HG02884 (cell line): Measurements from ENCODE around the gene ATF7.

Experiments
- ATAC-seq: cut with Tn5 transposase; IDR thresholded peaks from one replicate; pipeline ENCODE4 v1.9.1; 2021; ENCODE audit warnings: mild to moderate bottlenecking, moderate library complexity; ENCODE audit not compliant: unreplicated experiment

The ATF7 gene

GRCh38 chr12:53532021-53532420 lies 94.2 kb downstream of the ATF7 start:
- ATAC-seq, result no peak

DNA sequence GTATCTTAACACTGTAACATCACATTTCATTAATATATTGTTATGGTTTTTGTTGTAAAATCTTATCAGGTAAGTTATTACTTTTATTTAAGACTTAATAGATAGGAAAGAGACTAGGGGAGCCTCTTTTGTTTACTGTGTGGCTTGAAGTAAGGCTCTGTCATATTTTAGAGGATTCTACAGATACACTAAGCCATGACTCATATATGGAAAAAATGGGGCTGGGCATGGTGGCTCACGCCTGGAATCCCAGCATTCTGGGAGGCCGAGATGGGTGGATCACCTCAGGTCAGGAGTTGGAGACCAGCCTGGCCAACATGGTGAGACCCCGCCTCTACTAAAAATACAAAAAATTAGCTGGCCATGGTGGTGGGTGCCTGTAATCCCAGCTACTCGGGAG lies 95.3 kb downstream of the ATF7 start:
- ATAC-seq, result no peak

GRCh38 chr12:53530061-53530460 lies 96.1 kb downstream of the ATF7 start:
- no peak for ATAC-seq

DNA sequence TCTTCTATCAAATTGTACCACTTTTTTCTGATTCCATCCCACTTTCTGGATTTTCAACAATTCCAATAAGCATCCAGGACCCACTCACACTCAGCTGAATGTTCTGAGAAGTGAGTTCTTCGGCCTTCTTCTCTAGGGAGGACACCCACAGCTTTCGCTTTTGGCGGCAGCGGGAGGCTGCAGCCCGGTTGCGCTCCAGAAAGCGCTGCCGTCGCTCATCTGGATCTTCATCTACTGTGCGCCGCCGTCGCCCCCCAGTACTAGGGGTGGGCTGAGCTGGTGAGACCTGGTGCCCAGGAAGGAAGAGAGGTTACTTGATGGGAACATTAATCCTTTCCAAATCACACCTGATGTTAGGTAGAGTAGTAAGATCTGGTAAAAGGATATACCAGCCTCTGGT lies 101.7 kb downstream of the ATF7 start:
- no peak for ATAC-seq

- no peak for ATAC-seq
Measured at GRCh38 chr12:53523131-53523530, 103.1 kb downstream of the ATF7 start.

DNA sequence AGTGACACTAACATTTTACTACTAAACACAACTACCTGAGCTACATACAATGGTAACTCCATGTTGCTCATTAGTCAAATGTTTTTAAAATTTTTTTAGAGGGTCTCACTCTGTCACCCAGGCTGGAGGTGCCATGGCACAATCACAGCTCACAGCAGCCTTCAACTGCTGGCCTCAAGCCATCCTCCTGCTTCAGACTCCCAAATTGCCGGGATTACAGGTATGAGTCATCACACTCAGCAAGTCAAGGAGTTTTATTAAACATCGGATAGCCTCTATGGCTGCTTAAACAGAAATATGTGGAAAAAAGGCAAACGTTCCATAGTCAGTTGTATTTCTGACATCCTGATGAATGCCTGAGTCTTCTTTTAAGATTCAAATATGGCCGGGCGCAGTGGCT lies 107.8 kb downstream of the ATF7 start:
- ATAC-seq, result no peak

- ATAC-seq, result no peak
Measured at GRCh38 chr12:53516758-53517455, 109.3 kb downstream of the ATF7 start.

- no peak for ATAC-seq
Measured at GRCh38 chr12:53515291-53515680, 110.9 kb downstream of the ATF7 start.

GRCh38 chr12:53514628-53515290 lies 111.4 kb downstream of the ATF7 start:
- no peak for ATAC-seq

- no peak for ATAC-seq
Measured at GRCh38 chr12:53513712-53514410, 112.3 kb downstream of the ATF7 start.

GRCh38 chr12:53510181-53510812 lies 115.9 kb downstream of the ATF7 start:
- no peak for ATAC-seq

- peak; percentile 84 for ATAC-seq
Measured at GRCh38 chr12:53508534-53509170, 117.5 kb downstream of the ATF7 start.

DNA sequence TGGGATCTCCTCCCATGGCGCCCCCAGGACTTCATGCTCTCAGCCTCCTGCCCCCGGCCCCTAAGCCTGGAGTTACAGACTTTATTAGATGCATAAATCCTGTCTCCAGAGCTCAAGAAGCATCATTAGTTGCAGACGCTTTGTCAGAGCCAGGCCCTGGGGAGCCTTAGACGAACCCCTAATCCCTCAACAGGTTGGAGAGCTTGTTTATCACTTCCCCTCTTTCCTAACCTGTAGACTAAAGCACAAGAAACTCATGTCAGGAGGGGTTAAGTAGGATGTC lies 118.6 kb downstream of the ATF7 start:
- ATAC-seq, result no peak

DNA sequence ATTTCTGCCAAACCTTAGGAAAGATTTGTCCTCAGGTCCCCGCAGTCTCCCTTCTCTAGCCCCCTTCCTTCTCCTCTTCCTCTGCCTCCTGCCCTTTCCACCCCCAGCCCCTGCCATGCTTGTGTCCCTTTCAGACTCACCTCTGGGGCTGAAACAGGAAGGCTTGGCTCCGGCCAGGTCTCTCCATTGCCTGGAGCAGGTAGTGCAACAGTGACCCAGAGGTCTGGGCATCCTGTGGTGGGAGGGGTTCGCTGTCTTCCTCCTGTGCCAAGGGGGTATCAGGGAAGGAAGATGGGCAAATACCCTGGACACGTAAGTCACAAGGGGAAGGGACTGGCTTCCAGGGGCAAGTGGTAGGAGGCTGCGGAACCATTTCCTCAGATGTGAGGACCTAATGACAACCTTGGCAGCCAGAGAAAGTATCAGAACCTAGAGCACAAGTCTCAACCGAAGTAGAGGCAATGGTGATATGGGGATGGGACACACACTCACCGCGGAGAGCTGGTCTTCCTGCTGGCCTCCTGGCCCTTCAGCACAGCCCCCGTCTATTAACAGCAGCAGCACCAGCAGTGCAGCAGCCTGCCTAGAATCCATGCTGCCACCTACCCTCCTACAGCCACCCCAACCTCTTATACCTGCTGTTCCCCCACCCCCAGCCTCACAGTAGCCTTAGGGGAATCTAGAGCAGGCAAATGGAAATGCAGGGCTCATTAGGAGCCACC lies 119.1 kb downstream of the ATF7 start, which contains the start of gene NPFF:
Gene NPFF, minus strand, starts transcription at position 604 of the 722 bp plus-strand sequence. Its CDS starts 10 bp downstream, at position 594.
- no peak for ATAC-seq

DNA sequence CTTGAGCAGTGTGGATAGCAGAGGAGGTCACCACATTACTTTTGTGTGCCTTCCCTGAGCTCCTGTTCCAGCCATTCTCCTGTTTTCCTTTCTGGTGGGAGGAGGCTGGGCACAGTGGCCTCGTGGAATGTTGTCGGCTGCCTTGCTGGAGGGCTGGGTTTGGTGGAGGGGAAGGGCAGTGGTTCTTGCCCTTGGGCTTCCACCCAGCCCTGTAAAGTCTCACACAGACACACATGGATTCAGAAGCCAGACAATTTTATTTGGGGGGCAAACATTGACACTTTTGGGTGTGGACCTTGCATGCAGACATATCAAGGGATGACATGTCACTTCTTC lies 119.8 kb downstream of the ATF7 start:
- no peak for ATAC-seq

GRCh38 chr12:53505555-53506449 lies 120.4 kb downstream of the ATF7 start:
- ATAC-seq, result no peak

- no peak for ATAC-seq
Measured at GRCh38 chr12:53505086-53505485, 121.1 kb downstream of the ATF7 start.

GRCh38 chr12:53504004-53504920 lies 121.9 kb downstream of the ATF7 start:
- no peak for ATAC-seq
